ENCODE results near the gene ETV6. TPM values are rescaled to one million over a fixed set of nuclear protein-coding genes. Genes with fewer than 3 reads are reported as not detected.

Gene ETV6
- total RNA-seq, 1 experiment from 2014 or later = 17.2 TPM

DNA sequence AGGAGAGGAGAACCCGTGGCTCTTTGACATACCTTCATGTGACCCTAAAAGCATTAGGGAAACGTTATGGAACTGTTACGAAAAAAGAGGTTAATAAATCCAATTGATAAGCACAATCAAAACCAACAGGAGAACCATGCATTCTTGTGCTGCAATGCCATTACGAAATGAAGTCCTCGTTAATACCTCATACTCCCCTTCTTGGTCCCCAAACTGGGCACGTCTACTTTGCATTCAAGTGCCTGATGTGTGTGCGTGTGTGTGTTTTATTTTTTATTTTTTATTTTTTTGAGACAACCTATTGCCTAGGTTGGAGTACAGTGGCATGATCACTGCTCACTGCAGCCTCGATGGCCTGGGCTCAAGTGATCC, 150.0 kb downstream of the ETV6 start:
- ChIA-PET POLR2A (no interaction called here), CTCF (no interaction called here)
- Histone ChIP-seq H3K27me3 (ENCODE audit: control insufficient read depth, insufficient read depth, low read length) (no peaks in the 10 kb centered on the region), H3K36me3 (ENCODE audit: control insufficient read depth, insufficient read depth, low read length) (no peaks in the 10 kb centered on the region), H3K27ac (ENCODE audit: low read length) (no peak overlapping the region), H3K4me1 (ENCODE audit: control insufficient read depth, insufficient read depth, low read length) (peaks cover 5% of the 10 kb centered on the region; the same call in 1 of the 2 replicates), H3K9me3 (ENCODE audit: control insufficient read depth, insufficient read depth, low read depth, low read length) (no peaks in the 10 kb centered on the region), H3K4me3 (ENCODE audit: low read depth in 2 of 2, low read length in 2 of 2) (no peak overlapping the region)
- no TSS peak for BruUV-seq (replicated peaks)
- intact Hi-C loops (cut with micrococcal nuclease; ENCODE audit: unreplicated experiment) = no loop called here
- TF ChIP-seq POLR2AphosphoS5 (IDR thresholded peaks at IDR 0.05; ENCODE audit: low read depth, low read length) (no peak), SIN3A (IDR thresholded peaks at IDR 0.05; ENCODE audit: borderline replicate concordance, insufficient read depth, low read depth, low read length) (no peak), TCF7L2 (IDR thresholded peaks at IDR 0.05; ENCODE audit: low read depth, low read length) (no peak)
- TF ChIP-seq, protein P1, sequence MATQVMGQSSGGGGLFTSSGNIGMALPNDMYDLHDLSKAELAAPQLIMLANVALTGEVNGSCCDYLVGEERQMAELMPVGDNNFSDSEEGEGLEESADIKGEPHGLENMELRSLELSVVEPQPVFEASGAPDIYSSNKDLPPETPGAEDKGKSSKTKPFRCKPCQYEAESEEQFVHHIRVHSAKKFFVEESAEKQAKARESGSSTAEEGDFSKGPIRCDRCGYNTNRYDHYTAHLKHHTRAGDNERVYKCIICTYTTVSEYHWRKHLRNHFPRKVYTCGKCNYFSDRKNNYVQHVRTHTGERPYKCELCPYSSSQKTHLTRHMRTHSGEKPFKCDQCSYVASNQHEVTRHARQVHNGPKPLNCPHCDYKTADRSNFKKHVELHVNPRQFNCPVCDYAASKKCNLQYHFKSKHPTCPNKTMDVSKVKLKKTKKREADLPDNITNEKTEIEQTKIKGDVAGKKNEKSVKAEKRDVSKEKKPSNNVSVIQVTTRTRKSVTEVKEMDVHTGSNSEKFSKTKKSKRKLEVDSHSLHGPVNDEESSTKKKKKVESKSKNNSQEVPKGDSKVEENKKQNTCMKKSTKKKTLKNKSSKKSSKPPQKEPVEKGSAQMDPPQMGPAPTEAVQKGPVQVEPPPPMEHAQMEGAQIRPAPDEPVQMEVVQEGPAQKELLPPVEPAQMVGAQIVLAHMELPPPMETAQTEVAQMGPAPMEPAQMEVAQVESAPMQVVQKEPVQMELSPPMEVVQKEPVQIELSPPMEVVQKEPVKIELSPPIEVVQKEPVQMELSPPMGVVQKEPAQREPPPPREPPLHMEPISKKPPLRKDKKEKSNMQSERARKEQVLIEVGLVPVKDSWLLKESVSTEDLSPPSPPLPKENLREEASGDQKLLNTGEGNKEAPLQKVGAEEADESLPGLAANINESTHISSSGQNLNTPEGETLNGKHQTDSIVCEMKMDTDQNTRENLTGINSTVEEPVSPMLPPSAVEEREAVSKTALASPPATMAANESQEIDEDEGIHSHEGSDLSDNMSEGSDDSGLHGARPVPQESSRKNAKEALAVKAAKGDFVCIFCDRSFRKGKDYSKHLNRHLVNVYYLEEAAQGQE (IDR thresholded peaks at IDR 0.05; ENCODE audit: insufficient read depth in 1 of 2, low read depth in 2 of 2, low read length in 1 of 2) = no peak
- TF ChIP-seq, protein P2, sequence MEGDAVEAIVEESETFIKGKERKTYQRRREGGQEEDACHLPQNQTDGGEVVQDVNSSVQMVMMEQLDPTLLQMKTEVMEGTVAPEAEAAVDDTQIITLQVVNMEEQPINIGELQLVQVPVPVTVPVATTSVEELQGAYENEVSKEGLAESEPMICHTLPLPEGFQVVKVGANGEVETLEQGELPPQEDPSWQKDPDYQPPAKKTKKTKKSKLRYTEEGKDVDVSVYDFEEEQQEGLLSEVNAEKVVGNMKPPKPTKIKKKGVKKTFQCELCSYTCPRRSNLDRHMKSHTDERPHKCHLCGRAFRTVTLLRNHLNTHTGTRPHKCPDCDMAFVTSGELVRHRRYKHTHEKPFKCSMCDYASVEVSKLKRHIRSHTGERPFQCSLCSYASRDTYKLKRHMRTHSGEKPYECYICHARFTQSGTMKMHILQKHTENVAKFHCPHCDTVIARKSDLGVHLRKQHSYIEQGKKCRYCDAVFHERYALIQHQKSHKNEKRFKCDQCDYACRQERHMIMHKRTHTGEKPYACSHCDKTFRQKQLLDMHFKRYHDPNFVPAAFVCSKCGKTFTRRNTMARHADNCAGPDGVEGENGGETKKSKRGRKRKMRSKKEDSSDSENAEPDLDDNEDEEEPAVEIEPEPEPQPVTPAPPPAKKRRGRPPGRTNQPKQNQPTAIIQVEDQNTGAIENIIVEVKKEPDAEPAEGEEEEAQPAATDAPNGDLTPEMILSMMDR (IDR thresholded peaks at IDR 0.05) = no peak
- ATAC-seq (no peak), DNase-seq (ENCODE audit: low read depth, low spot score) (no peak)
- in situ Hi-C loops (cut with HindIII; ENCODE audit: low pct_unique_long_range_greater_than_20kb, low sequenced_read_pairs) = no loop called here

- no peak for TF ChIP-seq TCF7L2 (IDR thresholded peaks at IDR 0.05; ENCODE audit: low read depth, low read length)
- TF ChIP-seq, protein P2 (IDR thresholded peaks at IDR 0.05) = no peak
- TF ChIP-seq POLR2AphosphoS5 (IDR thresholded peaks at IDR 0.05; ENCODE audit: low read depth, low read length) = no peak
- no peaks in the 10 kb centered on the region for H3K4me1 ChIP-seq (ENCODE audit: control insufficient read depth, insufficient read depth, low read length)
- H3K27ac ChIP-seq (ENCODE audit: low read length) = no peak overlapping the region
- H3K4me3 ChIP-seq (ENCODE audit: low read depth in 2 of 2, low read length in 2 of 2) = no peak overlapping the region
- in situ Hi-C loops (cut with HindIII; ENCODE audit: low pct_unique_long_range_greater_than_20kb, low sequenced_read_pairs) (no loop called here), intact Hi-C loops (cut with micrococcal nuclease; ENCODE audit: unreplicated experiment) (no loop called here)
- no peaks in the 10 kb centered on the region for H3K27me3 ChIP-seq (ENCODE audit: control insufficient read depth, insufficient read depth, low read length)
- ChIA-PET CTCF (no interaction called here), POLR2A (no interaction called here)
- DNase-seq (ENCODE audit: low read depth, low spot score) (no peak), ATAC-seq (no peak)
- H3K36me3 ChIP-seq (ENCODE audit: control insufficient read depth, insufficient read depth, low read length) = no peaks in the 10 kb centered on the region
- no TSS peak for BruUV-seq (replicated peaks)
- H3K9me3 ChIP-seq (ENCODE audit: control insufficient read depth, insufficient read depth, low read depth, low read length) = no peaks in the 10 kb centered on the region
Observed at GRCh38 chr12:11801643-11802042, 152.2 kb downstream of the ETV6 start.

DNA sequence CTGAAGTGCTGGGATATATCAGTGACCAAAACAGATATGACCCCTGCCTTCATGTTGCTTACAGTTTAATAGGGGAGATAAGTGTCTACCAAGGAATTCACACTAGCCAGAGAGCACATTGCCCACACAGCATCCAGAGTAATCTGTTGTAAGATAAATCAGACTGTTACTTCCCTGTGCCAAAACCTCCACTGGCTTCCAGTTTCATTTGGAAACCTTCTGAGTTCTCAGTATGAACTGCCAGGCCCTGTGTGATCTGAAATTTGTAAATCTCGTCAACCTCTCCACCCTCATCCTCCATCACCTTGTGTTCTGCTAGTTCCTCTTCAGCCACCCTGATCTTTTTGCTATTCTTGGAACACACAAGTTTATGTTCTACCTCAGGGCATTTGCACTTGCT, 154.7 kb downstream of the ETV6 start:
- POLR2A ChIA-PET = no interaction called here
- in situ Hi-C loops (cut with HindIII; ENCODE audit: low pct_unique_long_range_greater_than_20kb, low sequenced_read_pairs) (no loop called here), intact Hi-C loops (cut with micrococcal nuclease; ENCODE audit: unreplicated experiment) (no loop called here)
- H3K4me1 ChIP-seq (ENCODE audit: control insufficient read depth, insufficient read depth, low read length) = no peaks in the 10 kb centered on the region
- no peaks in the 10 kb centered on the region for H3K9me3 ChIP-seq (ENCODE audit: control insufficient read depth, insufficient read depth, low read depth, low read length)
- no peaks in the 10 kb centered on the region for H3K27me3 ChIP-seq (ENCODE audit: control insufficient read depth, insufficient read depth, low read length)
- H3K27ac ChIP-seq (ENCODE audit: low read length) = no peak overlapping the region
- H3K36me3 ChIP-seq (ENCODE audit: control insufficient read depth, insufficient read depth, low read length) = no peaks in the 10 kb centered on the region
- ATAC-seq = no peak
- CTCF ChIA-PET = no interaction called here
- H3K4me3 ChIP-seq (ENCODE audit: low read depth in 2 of 2, low read length in 2 of 2) = no peak overlapping the region
- TF ChIP-seq, protein P1 (IDR thresholded peaks at IDR 0.05; ENCODE audit: insufficient read depth in 1 of 2, low read depth in 2 of 2, low read length in 1 of 2) = no peak
- TF ChIP-seq SIN3A (IDR thresholded peaks at IDR 0.05; ENCODE audit: borderline replicate concordance, insufficient read depth, low read depth, low read length) (no peak), POLR2AphosphoS5 (IDR thresholded peaks at IDR 0.05; ENCODE audit: low read depth, low read length) (no peak)
- TF ChIP-seq, protein P2 (IDR thresholded peaks at IDR 0.05) = no peak
- no peak for DNase-seq (ENCODE audit: low read depth, low spot score)
- BruUV-seq (replicated peaks) = no TSS peak

All from Panc1 (cell line).